Body of pancreas (tissue), 4 donors: Measurements from ENCODE around the gene PIH1D1.

Source experiments
- CTCF ChIP-seq, 7 experiments: fragments of 450-650 bp in 4 of 7; fragments of 200-600 bp in 3 of 7; sonication (generic) in 3 of 7; IDR thresholded peaks; one replicate each; pipeline ENCODE4 v1.5.1; 2016 to 2019; ENCODE audit warnings: antibody characterized with exemption in 7 of 7
- POLR2A ChIP-seq, 3 donors: fragments of 450-650 bp; IDR thresholded peaks; one replicate each; pipeline ENCODE4 v1.6.1; 2016; ENCODE audit warnings: antibody characterized with exemption in 3 of 3, mild to moderate bottlenecking in 2 of 3

- TF ChIP-seq CTCF (IDR thresholded peaks at IDR 0.05): no peak
- TF ChIP-seq POLR2A (IDR thresholded peaks at IDR 0.05): no peak
Measured at GRCh38 chr19:49413348-49413747, 38.3 kb downstream of the PIH1D1 start.
